Ishikawa (cell line): Measurements from ENCODE around the gene KLF13.

Experiments
- CEBPB ChIP-seq: IDR thresholded peaks from 2 replicates; pipeline ENCODE4 v1.6.1; 2012
- CREB1 ChIP-seq: IDR thresholded peaks from 2 replicates; pipeline ENCODE4 v1.6.1; 2012; ENCODE audit warnings: low read depth
- EGR1 ChIP-seq: IDR thresholded peaks from 2 replicates; pipeline ENCODE4 v1.6.1; 2012
- EP300 ChIP-seq: IDR thresholded peaks from 2 replicates; pipeline ENCODE4 v1.6.1; 2012; ENCODE audit warnings: borderline replicate concordance
- FOXM1 ChIP-seq: IDR thresholded peaks from 2 replicates; pipeline ENCODE4 v1.6.1; 2012; ENCODE audit warnings: low read depth, borderline replicate concordance
- MAX ChIP-seq: IDR thresholded peaks from 2 replicates; pipeline ENCODE4 v1.6.1; 2012
- NFIC ChIP-seq: IDR thresholded peaks from 2 replicates; pipeline ENCODE4 v1.6.1; 2012
- RAD21 ChIP-seq: IDR thresholded peaks from 2 replicates; pipeline ENCODE4 v1.6.1; 2012; ENCODE audit warnings: low read depth
- REST ChIP-seq: IDR thresholded peaks from 2 replicates; pipeline ENCODE4 v1.6.1; 2012; ENCODE audit warnings: low read depth, mild to moderate bottlenecking
- TAF1 ChIP-seq: IDR thresholded peaks from 2 replicates; pipeline ENCODE4 v1.6.1; 2012; ENCODE audit warnings: low read depth, mild to moderate bottlenecking
- TCF12 ChIP-seq: IDR thresholded peaks from 2 replicates; pipeline ENCODE4 v1.6.1; 2012; ENCODE audit warnings: low read depth
- TEAD4 ChIP-seq: IDR thresholded peaks from 2 replicates; pipeline ENCODE4 v1.6.1; 2012
- USF1 ChIP-seq: IDR thresholded peaks from 2 replicates; pipeline ENCODE4 v1.6.1; 2012
- YY1 ChIP-seq: IDR thresholded peaks from 2 replicates; pipeline ENCODE4 v1.6.1; 2012; ENCODE audit warnings: low read depth
- ZBTB7A ChIP-seq: IDR thresholded peaks from 2 replicates; pipeline ENCODE4 v1.6.1; 2012; ENCODE audit warnings: low read depth

KLF13 gene

GRCh38 chr15:31341071-31341470 lies 14.4 kb downstream of the KLF13 start:
- TF ChIP-seq TAF1 (no peak), ZBTB7A (no peak), TCF12 (no peak)

- no peak for TF ChIP-seq NFIC
- no peak for TF ChIP-seq MAX
- TF ChIP-seq ZBTB7A, result no peak
- TF ChIP-seq FOXM1, result no peak
- no peak for TF ChIP-seq REST
- TF ChIP-seq TAF1, result no peak
- no peak for TF ChIP-seq YY1
- TF ChIP-seq CEBPB, result no peak
Observed at GRCh38 chr15:31341496-31342195, 15.0 kb downstream of the KLF13 start.

- no peak for TF ChIP-seq EP300
- TF ChIP-seq EGR1, result no peak
- no peak for TF ChIP-seq TAF1
- no peak for TF ChIP-seq TCF12
- TF ChIP-seq CEBPB, result no peak
- no peak for TF ChIP-seq TEAD4
- TF ChIP-seq CREB1, result no peak
- no peak for TF ChIP-seq RAD21
- no peak for TF ChIP-seq REST
- no peak for TF ChIP-seq NFIC
- no peak for TF ChIP-seq MAX
- no peak for TF ChIP-seq USF1
Observed at GRCh38 chr15:31342381-31342780, 15.7 kb downstream of the KLF13 start.

GRCh38 chr15:31342781-31343626 lies 16.4 kb downstream of the KLF13 start:
- no peak for TF ChIP-seq MAX
- no peak for TF ChIP-seq CEBPB
- TF ChIP-seq NFIC, result no peak
- TF ChIP-seq YY1, result no peak
- no peak for TF ChIP-seq TAF1
- no peak for TF ChIP-seq EP300
- no peak for TF ChIP-seq REST
- TF ChIP-seq ZBTB7A, result no peak
- no peak for TF ChIP-seq TCF12
- no peak for TF ChIP-seq FOXM1
- no peak for TF ChIP-seq RAD21
- TF ChIP-seq CREB1, result no peak

- TF ChIP-seq REST (no peak), CEBPB (no peak), CREB1 (no peak), RAD21 (no peak), YY1 (no peak), TEAD4 (no peak), USF1 (no peak), FOXM1 (no peak), ZBTB7A (no peak), MAX (no peak), EGR1 (no peak), EP300 (no peak), TCF12 (no peak), NFIC (no peak), TAF1 (no peak)
Observed at GRCh38 chr15:31343831-31344230, 17.2 kb downstream of the KLF13 start.
